Parathyroid adenoma (tissue), 2 donors: Measurements from ENCODE around the gene FLYWCH2.
A peak's percentile ranks its signal among the peaks of the same experiment; 100 is the strongest.
"Not testable (repeated sequence)": the region's sequence is repeated elsewhere in the genome, so short reads cannot be mapped to it uniquely, and the experiment has no call there.

Source experiments
- H2AFZ ChIP-seq: fragments of 300-600 bp; sonication (generic); one replicate; pipeline ENCODE4 v1.7.0; 2017; ENCODE audit warnings: antibody characterized with exemption, mild to moderate bottlenecking
- H3K27ac ChIP-seq: fragments of 300-600 bp; sonication (generic); one replicate; pipeline ENCODE4 v1.7.0; 2017
- H3K27me3 ChIP-seq: fragments of 300-600 bp; sonication (generic); one replicate; pipeline ENCODE4 v1.7.0; 2017; ENCODE audit warnings: low read length; ENCODE audit not compliant: control insufficient read depth, insufficient read depth
- H3K36me3 ChIP-seq: fragments of 300-600 bp; sonication (generic); one replicate; pipeline ENCODE4 v1.7.0; 2017; ENCODE audit warnings: low read length; ENCODE audit not compliant: control insufficient read depth, insufficient read depth
- H3K4me1 ChIP-seq: fragments of 300-600 bp; sonication (generic); one replicate; pipeline ENCODE4 v1.7.0; 2017; ENCODE audit warnings: control low read depth
- H3K4me2 ChIP-seq: fragments of 300-600 bp; sonication (generic); one replicate; pipeline ENCODE4 v1.7.0; 2017; ENCODE audit warnings: low read length
- H3K4me3 ChIP-seq: fragments of 300-600 bp; sonication (generic); one replicate; pipeline ENCODE4 v1.7.0; 2017; ENCODE audit warnings: low read depth, low read length
- H3K79me2 ChIP-seq: fragments of 300-600 bp; sonication (generic); one replicate; pipeline ENCODE4 v1.7.0; 2017; ENCODE audit warnings: control low read depth
- H3K9ac ChIP-seq: fragments of 300-600 bp; sonication (generic); one replicate; pipeline ENCODE4 v1.7.0; 2017; ENCODE audit warnings: mild to moderate bottlenecking
- H3K9me3 ChIP-seq: fragments of 300-600 bp; sonication (generic); one replicate; pipeline ENCODE4 v1.7.0; 2017; ENCODE audit warnings: low read length; ENCODE audit not compliant: control insufficient read depth
- CTCF ChIP-seq: fragments of 300-600 bp; sonication (generic); IDR thresholded peaks from one replicate; pipeline ENCODE4 v1.7.0; 2017; ENCODE audit warnings: antibody characterized with exemption, mild to moderate bottlenecking
- donor health status: primary hyperparathyroidism.

The FLYWCH2 gene

GRCh38 chr16:2924901-2925755 lies 42.1 kb downstream of the FLYWCH2 start:
- H3K9me3 ChIP-seq: no peaks in the 10 kb centered on the region
- no peak overlapping the region for H3K4me2 ChIP-seq
- no peaks in the 10 kb centered on the region for H3K4me1 ChIP-seq
- no peaks in the 10 kb centered on the region for H3K27me3 ChIP-seq
- no peak for TF ChIP-seq CTCF
- no peaks in the 10 kb centered on the region for H3K36me3 ChIP-seq
- peaks cover 50% of the 10 kb centered on the region for H3K79me2 ChIP-seq
- no peak overlapping the region for H3K27ac ChIP-seq
- no peak overlapping the region for H3K4me3 ChIP-seq
- H3K9ac ChIP-seq: no peak overlapping the region
- no peak overlapping the region for H2AFZ ChIP-seq

GRCh38 chr16:2925951-2926649 lies 43.1 kb downstream of the FLYWCH2 start:
- Histone ChIP-seq H3K36me3 (no peaks in the 10 kb centered on the region), H3K79me2 (peaks cover 46% of the 10 kb centered on the region), H3K4me1 (no peaks in the 10 kb centered on the region), H3K27ac (no peak overlapping the region), H3K4me2 (no peak overlapping the region), H2AFZ (no peak overlapping the region), H3K9ac (no peak overlapping the region), H3K4me3 (no peak overlapping the region), H3K27me3 (no peaks in the 10 kb centered on the region), H3K9me3 (no peaks in the 10 kb centered on the region)
- no peak for TF ChIP-seq CTCF

GRCh38 chr16:2926650-2926999 lies 43.6 kb downstream of the FLYWCH2 start:
- Histone ChIP-seq H3K4me1 (no peaks in the 10 kb centered on the region), H3K36me3 (no peaks in the 10 kb centered on the region), H3K4me2 (peak overlapping the region; percentile 18), H3K27ac (no peak overlapping the region), H3K9me3 (no peaks in the 10 kb centered on the region), H3K79me2 (peaks cover 47% of the 10 kb centered on the region), H3K4me3 (no peak overlapping the region), H2AFZ (no peak overlapping the region), H3K9ac (no peak overlapping the region), H3K27me3 (no peaks in the 10 kb centered on the region)
- no peak for TF ChIP-seq CTCF

- peaks cover 47% of the 10 kb centered on the region for H3K79me2 ChIP-seq
- H2AFZ ChIP-seq: no peak overlapping the region
- no peaks in the 10 kb centered on the region for H3K4me1 ChIP-seq
- no peak overlapping the region for H3K4me3 ChIP-seq
- H3K36me3 ChIP-seq: no peaks in the 10 kb centered on the region
- no peak overlapping the region for H3K9ac ChIP-seq
- TF ChIP-seq CTCF: peak; percentile 99
- H3K4me2 ChIP-seq: peak overlapping the region; percentile 18
- no peaks in the 10 kb centered on the region for H3K9me3 ChIP-seq
- no peaks in the 10 kb centered on the region for H3K27me3 ChIP-seq
- H3K27ac ChIP-seq: no peak overlapping the region
Observed at GRCh38 chr16:2927010-2927646, 44.1 kb downstream of the FLYWCH2 start.

- H3K4me1 ChIP-seq, H2AFZ ChIP-seq, H3K9ac ChIP-seq, H3K36me3 ChIP-seq, H3K4me3 ChIP-seq, H3K9me3 ChIP-seq, H3K27me3 ChIP-seq, H3K27ac ChIP-seq, H3K4me2 ChIP-seq: not testable (repeated sequence)
- H3K79me2 ChIP-seq: peaks cover 45% of the 10 kb centered on the region
Observed at GRCh38 chr16:2928151-2928550, 45.1 kb downstream of the FLYWCH2 start.
